IPS-20b (cell line): ENCODE results near the gene NUDT7.

ENCODE experiments used
- H3K27ac ChIP-seq: one replicate; pipeline ENCODE4 v1.5.1; 2013; ENCODE audit warnings: low read length
- H3K27me3 ChIP-seq: 2 replicates; pipeline ENCODE4 v1.6.1; 2013; ENCODE audit warnings: mild to moderate bottlenecking, low read length, inconsistent platforms; ENCODE audit not compliant: insufficient read depth
- H3K36me3 ChIP-seq: 2 replicates; pipeline ENCODE4 v1.6.1; 2013; ENCODE audit warnings: low read depth, mild to moderate bottlenecking, inconsistent platforms, low read length, moderate library complexity; ENCODE audit not compliant: insufficient read depth
- H3K4me1 ChIP-seq: 2 replicates; pipeline ENCODE4 v1.6.1; 2013; ENCODE audit warnings: mild to moderate bottlenecking, control low read depth, inconsistent platforms, low read length, moderate library complexity; ENCODE audit not compliant: insufficient read depth
- H3K4me3 ChIP-seq: 2 replicates; pipeline ENCODE4 v1.5.1; 2013; ENCODE audit warnings: mild to moderate bottlenecking, low read length, inconsistent platforms
- H3K9ac ChIP-seq: 2 replicates; pipeline ENCODE4 v1.6.1; 2013; ENCODE audit warnings: low read depth, mild to moderate bottlenecking, inconsistent platforms, low read length, moderate library complexity
- H3K9me3 ChIP-seq: 2 replicates; pipeline ENCODE4 v1.6.1; 2013; ENCODE audit warnings: mild to moderate bottlenecking, low read depth, low read length, inconsistent platforms; ENCODE audit not compliant: insufficient read depth

Gene NUDT7

DNA sequence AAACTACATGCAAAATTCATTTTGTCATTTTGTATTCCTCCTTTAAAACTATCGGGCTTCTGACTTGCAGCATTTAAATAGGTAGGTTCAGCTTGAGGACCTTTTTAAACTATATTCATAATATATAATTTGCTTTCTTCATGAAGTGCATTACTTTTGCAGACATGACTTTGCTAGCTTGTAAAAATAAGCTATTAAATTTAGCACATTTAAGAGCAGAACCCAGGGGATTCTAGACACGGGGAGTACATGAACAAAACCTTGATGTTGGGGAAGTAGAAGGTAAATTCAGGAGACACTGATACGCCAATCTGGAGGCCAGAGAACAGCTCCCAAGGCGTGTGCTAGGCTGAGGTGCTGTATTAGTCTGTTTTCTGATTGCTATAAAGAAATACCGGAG, 32.3 kb upstream of the NUDT7 start:
- H3K9ac ChIP-seq: no peak overlapping the region
- no peaks in the 10 kb centered on the region for H3K9me3 ChIP-seq
- no peak overlapping the region for H3K4me3 ChIP-seq
- H3K27ac ChIP-seq: no peak overlapping the region
- 0 out of 2 replicates have a peak, but pooled peaks cover 6% of the 10 kb centered on the region for H3K27me3 ChIP-seq
- no peaks in the 10 kb centered on the region for H3K4me1 ChIP-seq
- H3K36me3 ChIP-seq: no peaks in the 10 kb centered on the region

DNA sequence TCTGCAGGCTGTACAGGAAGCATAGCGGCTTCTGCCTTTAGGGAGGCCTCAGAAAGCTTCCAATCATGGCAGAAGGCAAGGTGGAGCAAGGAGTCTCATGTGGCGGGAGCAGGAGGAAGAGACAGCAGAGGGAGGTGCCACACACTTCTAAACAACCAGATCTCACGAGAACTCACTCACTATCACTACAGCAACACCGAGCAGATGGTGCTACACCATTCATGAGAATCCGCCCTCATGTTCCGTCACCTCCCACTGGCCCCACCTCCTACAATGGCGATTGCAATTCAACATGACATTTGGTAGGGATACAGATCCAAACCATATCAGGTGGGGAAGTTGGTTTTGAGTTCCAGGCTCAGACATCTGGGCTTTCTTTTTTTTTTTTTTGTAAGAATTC, 31.9 kb upstream of the NUDT7 start:
- Histone ChIP-seq H3K9me3 (no peaks in the 10 kb centered on the region), H3K27me3 (0 out of 2 replicates have a peak, but pooled peaks cover 6% of the 10 kb centered on the region), H3K9ac (no peak overlapping the region), H3K36me3 (no peaks in the 10 kb centered on the region), H3K27ac (no peak overlapping the region), H3K4me3 (no peak overlapping the region), H3K4me1 (no peaks in the 10 kb centered on the region)

DNA sequence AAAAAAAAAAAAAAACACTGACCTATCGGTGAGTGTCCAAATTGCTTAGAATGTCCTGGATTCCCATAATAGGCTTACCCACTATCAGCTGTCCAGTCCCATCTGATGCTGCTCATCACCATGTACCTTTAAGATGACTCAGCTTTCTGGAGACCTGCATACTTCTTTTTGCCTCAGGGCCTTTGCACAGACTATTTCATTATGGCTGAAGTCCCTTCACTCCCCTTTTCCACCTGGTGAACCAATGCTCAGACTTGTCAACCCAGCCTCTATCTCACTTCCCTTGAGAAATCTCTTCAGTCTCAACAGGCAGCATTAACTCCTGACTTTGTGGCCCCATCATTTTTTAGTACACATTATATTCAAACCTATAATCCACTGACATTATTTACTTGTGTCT, 29.7 kb upstream of the NUDT7 start:
- 0 out of 2 replicates have a peak, but pooled peaks cover 6% of the 10 kb centered on the region for H3K27me3 ChIP-seq
- H3K36me3 ChIP-seq: no peaks in the 10 kb centered on the region
- H3K27ac ChIP-seq: no peak overlapping the region
- H3K9me3 ChIP-seq: no peaks in the 10 kb centered on the region
- no peak overlapping the region for H3K9ac ChIP-seq
- no peaks in the 10 kb centered on the region for H3K4me1 ChIP-seq
- no peak overlapping the region for H3K4me3 ChIP-seq

DNA sequence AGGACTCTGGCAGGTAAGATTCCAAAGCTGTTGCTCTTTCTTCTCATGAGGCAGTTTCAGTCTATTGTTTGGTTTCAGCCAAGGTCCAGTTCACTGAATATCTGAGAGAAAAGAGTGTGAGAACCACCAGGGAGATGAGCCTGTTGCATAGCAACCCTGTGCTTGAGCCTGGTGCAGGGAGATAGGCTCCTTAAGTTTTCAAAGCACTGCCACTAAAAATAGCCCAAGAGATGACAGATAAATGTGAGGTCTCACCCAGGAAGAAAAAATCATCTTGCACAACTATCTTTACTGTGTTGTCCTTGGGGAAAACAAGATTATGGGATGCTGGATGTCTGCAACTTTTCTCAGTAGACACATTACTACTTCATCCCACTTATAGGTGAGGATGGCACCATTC, 26.2 kb upstream of the NUDT7 start:
- no peaks in the 10 kb centered on the region for H3K4me1 ChIP-seq

DNA sequence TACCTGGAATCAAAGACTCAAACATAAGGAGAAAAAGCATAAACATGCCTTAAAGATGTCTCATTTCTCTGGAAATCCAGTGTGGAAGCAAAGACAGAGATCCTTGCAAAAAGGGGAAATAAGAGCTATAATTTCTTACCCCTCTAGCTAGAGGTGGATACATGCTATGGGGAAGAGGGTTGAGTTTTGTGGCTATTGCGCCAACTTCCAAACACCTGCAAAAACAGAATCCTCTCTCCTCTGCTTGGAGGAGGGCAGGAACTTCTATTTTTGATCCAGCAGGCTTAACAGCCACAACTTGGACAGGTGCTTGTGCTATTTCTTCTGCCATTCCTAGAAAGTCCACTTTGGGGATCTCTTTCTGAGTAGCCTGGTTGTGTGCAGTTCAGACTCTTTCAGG, 21.5 kb upstream of the NUDT7 start:
- Histone ChIP-seq H3K27me3 (no peaks in the 10 kb centered on the region), H3K4me1 (no peaks in the 10 kb centered on the region)

More for the DNA sequence above, 26.2 kb upstream of the NUDT7 start:
- Histone ChIP-seq H3K4me3 (no peak overlapping the region), H3K27me3 (no peaks in the 10 kb centered on the region), H3K27ac (no peak overlapping the region), H3K9me3 (no peaks in the 10 kb centered on the region), H3K36me3 (no peaks in the 10 kb centered on the region), H3K9ac (no peak overlapping the region)

DNA sequence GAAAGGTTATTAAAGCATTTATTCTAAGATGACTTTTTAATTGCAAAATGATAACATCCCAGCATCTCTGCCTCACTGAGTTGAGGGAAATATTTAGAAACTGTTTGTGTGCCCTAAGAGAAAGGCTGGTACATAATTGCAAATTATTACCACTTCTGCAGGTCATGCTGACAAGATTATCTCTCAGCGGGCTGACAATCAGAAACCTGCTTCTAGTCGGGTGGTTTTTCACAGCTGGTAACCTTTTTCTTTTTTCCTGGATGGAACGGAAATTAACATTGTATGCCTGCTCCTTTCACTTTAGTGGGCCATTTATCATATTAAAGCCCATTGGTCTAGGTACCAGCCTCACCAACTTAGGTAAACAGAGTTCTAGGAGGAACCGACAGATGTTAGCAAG, 17.0 kb upstream of the NUDT7 start:
- no peaks in the 10 kb centered on the region for H3K27me3 ChIP-seq

More for the DNA sequence above, 21.5 kb upstream of the NUDT7 start:
- H3K9ac ChIP-seq: no peak overlapping the region
- H3K4me3 ChIP-seq: no peak overlapping the region
- H3K27ac ChIP-seq: no peak overlapping the region
- H3K36me3 ChIP-seq: no peaks in the 10 kb centered on the region
- H3K9me3 ChIP-seq: no peaks in the 10 kb centered on the region

DNA sequence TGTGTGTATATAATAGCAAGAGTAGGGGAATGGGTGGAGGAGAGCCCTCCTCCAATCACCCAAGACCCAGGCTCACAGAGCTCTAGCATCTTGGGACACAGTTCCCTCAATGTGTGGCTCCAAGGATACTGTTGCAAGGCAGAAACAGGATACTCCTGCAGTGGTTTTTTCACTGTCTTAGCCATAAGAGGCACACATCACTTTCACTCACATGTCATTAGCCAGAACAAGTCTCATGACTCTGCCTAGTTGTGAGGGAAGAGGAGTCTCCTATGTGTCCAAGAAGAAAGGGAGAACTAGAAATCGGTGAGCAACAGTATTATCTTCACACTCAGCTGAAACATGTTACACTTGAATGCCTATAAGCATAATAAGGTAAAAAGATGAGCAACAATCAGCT, 11.1 kb upstream of the NUDT7 start:
- Histone ChIP-seq H3K4me1 (no peaks in the 10 kb centered on the region), H3K27ac (no peak overlapping the region), H3K36me3 (no peaks in the 10 kb centered on the region), H3K4me3 (no peak overlapping the region), H3K9me3 (no peaks in the 10 kb centered on the region), H3K9ac (no peak overlapping the region), H3K27me3 (no peaks in the 10 kb centered on the region)

More for the DNA sequence above, 17.0 kb upstream of the NUDT7 start:
- Histone ChIP-seq H3K4me3 (no peak overlapping the region), H3K9me3 (no peaks in the 10 kb centered on the region), H3K27ac (no peak overlapping the region), H3K4me1 (no peaks in the 10 kb centered on the region), H3K36me3 (no peaks in the 10 kb centered on the region), H3K9ac (no peak overlapping the region)

DNA sequence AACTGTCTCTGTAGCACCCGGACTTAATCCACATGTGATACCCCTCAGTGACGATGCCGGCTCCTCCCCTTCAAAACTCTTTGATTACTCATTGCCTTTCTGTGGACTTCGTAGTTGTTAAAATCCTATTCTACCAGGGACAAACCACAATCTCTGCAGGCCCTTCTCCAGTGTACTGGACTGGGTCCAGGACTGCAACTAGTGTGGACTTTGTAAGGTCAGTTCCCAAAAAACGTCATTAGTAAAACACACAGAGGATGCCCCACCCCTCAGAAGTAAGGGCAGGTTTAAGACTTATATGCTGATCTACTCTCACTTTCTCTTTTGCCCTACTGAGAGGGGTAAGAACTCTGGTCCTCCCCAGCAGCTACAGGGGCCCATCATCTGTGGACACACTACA, 10.5 kb upstream of the NUDT7 start:
- Histone ChIP-seq H3K4me1 (no peaks in the 10 kb centered on the region), H3K9ac (no peak overlapping the region), H3K27me3 (no peaks in the 10 kb centered on the region), H3K4me3 (no peak overlapping the region), H3K36me3 (no peaks in the 10 kb centered on the region), H3K27ac (no peak overlapping the region), H3K9me3 (no peaks in the 10 kb centered on the region)

DNA sequence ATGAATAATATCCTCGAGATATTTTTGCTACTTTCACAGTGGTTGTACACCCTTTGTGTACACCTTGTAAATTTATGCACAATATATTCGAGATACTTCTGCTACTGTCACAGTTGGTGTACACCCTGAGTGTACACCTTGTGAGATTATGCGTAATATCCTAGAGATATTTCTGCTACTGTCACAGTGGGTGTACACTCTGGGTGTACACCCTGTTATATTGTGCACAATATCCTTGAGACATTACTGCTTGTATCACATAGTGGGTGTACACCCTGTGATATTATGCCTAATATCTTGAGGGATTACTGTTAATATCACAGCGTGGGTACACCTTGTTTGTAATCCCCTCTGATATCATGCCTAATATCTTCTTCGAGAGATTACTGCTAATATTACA, 7.2 kb upstream of the NUDT7 start:
- Histone ChIP-seq H3K4me1 (no peaks in the 10 kb centered on the region), H3K9ac (no peak overlapping the region), H3K9me3 (no peaks in the 10 kb centered on the region), H3K36me3 (no peaks in the 10 kb centered on the region), H3K27ac (no peak overlapping the region), H3K4me3 (no peak overlapping the region), H3K27me3 (no peaks in the 10 kb centered on the region)

DNA sequence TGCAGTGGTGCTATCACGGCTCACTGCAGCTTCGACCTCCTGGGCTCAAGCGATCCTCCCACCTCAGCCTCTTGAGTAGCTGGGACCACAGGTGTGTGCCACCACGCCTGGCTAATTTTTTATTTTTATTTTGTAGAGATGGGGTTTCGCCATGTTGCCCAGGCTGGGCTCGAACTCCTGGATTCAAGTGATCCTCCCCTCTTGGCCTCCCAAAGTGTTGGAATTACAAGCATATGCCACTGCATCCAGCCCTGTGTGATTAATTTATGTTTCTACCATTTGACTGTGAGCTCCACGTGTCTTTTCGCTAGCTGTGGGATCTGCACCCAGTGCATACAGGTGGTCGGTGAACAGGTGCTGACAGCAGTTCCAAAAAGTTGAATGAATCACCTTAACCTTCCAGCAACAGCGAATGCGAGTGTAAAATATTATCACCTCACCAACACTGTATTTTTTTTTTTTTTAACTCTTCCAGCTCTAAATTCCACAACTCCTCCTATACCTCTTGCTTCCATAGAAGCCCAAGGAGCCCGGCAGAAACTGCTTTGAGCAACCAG, 484 bp upstream of the NUDT7 start:
- Histone ChIP-seq H3K27me3 (no peaks in the 10 kb centered on the region), H3K36me3 (no peaks in the 10 kb centered on the region), H3K9me3 (no peaks in the 10 kb centered on the region), H3K4me3 (no peak overlapping the region; the same call in 1 of the 2 replicates), H3K27ac (no peak overlapping the region), H3K9ac (peak overlapping the region; percentile 33; the same call in 1 of the 2 replicates), H3K4me1 (peaks cover 5% of the 10 kb centered on the region; the same call in 1 of the 2 replicates)

DNA sequence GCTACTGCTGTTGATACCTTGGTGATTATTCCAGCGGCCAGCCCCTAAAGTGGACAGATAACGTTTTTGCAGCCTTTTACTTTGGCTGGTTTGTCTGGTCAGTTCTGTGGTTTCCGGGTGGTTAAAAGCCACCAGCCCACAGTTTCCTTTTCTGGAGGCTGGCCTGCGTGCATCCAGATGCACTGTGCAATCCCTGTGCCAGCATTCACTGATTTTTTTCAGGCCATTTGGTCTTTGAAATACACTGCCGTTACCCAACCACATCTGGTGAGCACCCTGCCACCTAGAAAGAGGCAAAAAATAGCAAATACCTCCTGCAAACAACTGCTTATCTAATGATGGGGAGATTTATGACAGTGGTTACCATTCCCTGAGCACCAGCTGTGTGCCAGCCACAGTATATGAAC, 797 bp downstream of the NUDT7 start:
- Histone ChIP-seq H3K27me3 (no peaks in the 10 kb centered on the region), H3K4me1 (peaks cover 5% of the 10 kb centered on the region; the same call in 1 of the 2 replicates), H3K36me3 (no peaks in the 10 kb centered on the region), H3K4me3 (peak overlapping the region; percentile 83), H3K9me3 (no peaks in the 10 kb centered on the region), H3K27ac (peak overlapping the region; percentile 34), H3K9ac (peak overlapping the region; percentile 82)

DNA sequence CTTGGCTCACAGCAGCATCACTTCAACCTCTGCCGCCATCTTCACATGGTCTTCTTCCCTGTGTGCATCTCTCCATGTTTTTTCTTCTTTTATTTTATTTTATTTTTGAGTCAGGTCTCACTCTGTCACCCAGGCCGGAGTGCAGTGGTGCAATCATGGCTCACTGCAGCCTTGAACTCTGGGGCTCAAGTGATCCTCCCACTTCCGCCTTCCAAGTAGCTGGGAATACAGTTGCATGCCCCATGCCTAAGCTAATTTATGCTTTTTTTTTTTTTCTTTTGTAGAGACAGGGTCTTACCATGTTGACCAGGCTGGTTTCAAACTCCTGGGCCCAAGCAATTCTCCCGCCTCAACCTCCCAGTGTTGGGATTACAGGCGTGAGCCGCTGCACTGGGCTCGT, 1.9 kb downstream of the NUDT7 start:
- no peak overlapping the region for H3K27ac ChIP-seq
- H3K4me3 ChIP-seq: no peak overlapping the region
- H3K9ac ChIP-seq: no peak overlapping the region

More for the DNA sequence above, 1.9 kb downstream of the NUDT7 start:
- no peaks in the 10 kb centered on the region for H3K27me3 ChIP-seq
- no peaks in the 10 kb centered on the region for H3K9me3 ChIP-seq
- H3K4me1 ChIP-seq: peaks cover 5% of the 10 kb centered on the region; the same call in 1 of the 2 replicates
- H3K36me3 ChIP-seq: no peaks in the 10 kb centered on the region
